ENCODE data around the gene HBZ.

DNA sequence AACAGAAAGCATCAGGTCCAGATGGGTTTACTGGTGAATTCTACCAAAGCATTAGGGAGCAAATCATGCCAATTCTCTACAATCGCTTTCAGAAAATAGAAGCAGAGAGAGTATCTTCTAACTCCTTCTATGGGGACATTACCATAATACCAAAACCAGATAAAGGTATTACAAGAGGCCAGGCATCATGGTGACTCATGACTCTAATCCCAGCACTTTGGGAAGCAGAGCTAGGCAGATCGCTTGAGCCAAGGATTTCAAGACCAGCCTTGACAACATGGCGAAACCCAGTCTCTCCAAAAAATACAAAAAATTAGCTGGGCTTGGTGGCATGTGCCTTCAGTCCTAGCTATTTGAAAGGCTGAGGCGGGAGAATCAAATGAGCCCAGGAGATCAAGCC lies 50.8 kb downstream of the HBZ start:
- TF ChIP-seq, protein P1, sequence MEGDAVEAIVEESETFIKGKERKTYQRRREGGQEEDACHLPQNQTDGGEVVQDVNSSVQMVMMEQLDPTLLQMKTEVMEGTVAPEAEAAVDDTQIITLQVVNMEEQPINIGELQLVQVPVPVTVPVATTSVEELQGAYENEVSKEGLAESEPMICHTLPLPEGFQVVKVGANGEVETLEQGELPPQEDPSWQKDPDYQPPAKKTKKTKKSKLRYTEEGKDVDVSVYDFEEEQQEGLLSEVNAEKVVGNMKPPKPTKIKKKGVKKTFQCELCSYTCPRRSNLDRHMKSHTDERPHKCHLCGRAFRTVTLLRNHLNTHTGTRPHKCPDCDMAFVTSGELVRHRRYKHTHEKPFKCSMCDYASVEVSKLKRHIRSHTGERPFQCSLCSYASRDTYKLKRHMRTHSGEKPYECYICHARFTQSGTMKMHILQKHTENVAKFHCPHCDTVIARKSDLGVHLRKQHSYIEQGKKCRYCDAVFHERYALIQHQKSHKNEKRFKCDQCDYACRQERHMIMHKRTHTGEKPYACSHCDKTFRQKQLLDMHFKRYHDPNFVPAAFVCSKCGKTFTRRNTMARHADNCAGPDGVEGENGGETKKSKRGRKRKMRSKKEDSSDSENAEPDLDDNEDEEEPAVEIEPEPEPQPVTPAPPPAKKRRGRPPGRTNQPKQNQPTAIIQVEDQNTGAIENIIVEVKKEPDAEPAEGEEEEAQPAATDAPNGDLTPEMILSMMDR (IDR thresholded peaks at IDR 0.05), result no peak
- no peak for TF ChIP-seq POLR2A (IDR thresholded peaks at IDR 0.05)
